ENCODE data around the gene CS.
"Not testable (repeated sequence)": the region's sequence is repeated elsewhere in the genome, so short reads cannot be mapped to it uniquely, and the experiment has no call there.

DNA sequence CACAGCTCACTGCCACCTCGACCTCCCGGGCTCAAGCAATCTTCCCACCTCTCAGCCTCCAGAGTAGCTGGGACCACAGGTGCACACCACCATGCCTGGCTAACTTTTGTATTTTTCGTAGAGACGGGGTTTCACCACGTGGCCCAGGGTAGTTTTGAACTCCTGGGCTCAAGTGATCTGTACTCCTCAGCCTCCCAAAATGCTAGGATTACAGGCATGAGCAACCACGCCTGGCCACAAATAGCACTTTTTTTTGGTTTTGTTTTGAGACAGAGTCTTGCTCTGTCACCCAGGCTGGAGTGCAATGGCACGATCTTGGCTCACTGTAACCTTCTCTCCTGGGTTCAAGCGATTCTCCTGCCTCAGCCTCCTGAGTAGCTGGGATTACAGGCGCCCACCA lies 47.1 kb upstream of the CS start:
- TF ChIP-seq, protein P1, sequence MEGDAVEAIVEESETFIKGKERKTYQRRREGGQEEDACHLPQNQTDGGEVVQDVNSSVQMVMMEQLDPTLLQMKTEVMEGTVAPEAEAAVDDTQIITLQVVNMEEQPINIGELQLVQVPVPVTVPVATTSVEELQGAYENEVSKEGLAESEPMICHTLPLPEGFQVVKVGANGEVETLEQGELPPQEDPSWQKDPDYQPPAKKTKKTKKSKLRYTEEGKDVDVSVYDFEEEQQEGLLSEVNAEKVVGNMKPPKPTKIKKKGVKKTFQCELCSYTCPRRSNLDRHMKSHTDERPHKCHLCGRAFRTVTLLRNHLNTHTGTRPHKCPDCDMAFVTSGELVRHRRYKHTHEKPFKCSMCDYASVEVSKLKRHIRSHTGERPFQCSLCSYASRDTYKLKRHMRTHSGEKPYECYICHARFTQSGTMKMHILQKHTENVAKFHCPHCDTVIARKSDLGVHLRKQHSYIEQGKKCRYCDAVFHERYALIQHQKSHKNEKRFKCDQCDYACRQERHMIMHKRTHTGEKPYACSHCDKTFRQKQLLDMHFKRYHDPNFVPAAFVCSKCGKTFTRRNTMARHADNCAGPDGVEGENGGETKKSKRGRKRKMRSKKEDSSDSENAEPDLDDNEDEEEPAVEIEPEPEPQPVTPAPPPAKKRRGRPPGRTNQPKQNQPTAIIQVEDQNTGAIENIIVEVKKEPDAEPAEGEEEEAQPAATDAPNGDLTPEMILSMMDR (conservative IDR thresholded peaks at IDR 0.05 in 1 of 2, IDR thresholded peaks at IDR 0.05 in 1 of 2; ENCODE audit: extremely low read depth in 1 of 2, insufficient read depth in 1 of 2, low read depth in 1 of 2, low read length in 2 of 2) = not testable (repeated sequence)
- TF ChIP-seq EZH2 (IDR thresholded peaks at IDR 0.05; ENCODE audit: borderline replicate concordance, low read length) = not testable (repeated sequence)
